Transverse colon (tissue), 4 donors: Measurements from ENCODE around the gene OR52A1. TPM values are rescaled to one million over a fixed set of nuclear protein-coding genes. Genes with fewer than 3 reads are reported as not detected.
"Not testable (repeated sequence)": the region's sequence is repeated elsewhere in the genome, so short reads cannot be mapped to it uniquely, and the experiment has no call there.

ENCODE experiments used
- DNase-seq: peaks from one replicate; pipeline ENCODE4 v3.0.0-alpha.2; 2019
- H3K27ac ChIP-seq, 4 donors: fragments of 200-600 bp; sonication (generic); 2 replicates each; pipeline ENCODE4 v1.5.1; 2016 to 2018; ENCODE audit warnings: inconsistent platforms in 4 of 4
- H3K27me3 ChIP-seq: fragments of 200-600 bp; sonication (generic); 2 replicates; pipeline ENCODE4 v1.5.1; 2017; ENCODE audit warnings: inconsistent platforms
- H3K36me3 ChIP-seq, 4 donors: fragments of 200-600 bp; sonication (generic); 2 replicates each; pipeline ENCODE4 v1.5.1; 2017 to 2019; ENCODE audit warnings: inconsistent platforms in 4 of 4
- H3K4me1 ChIP-seq, 4 donors: fragments of 200-600 bp; sonication (generic); 2 replicates each; pipeline ENCODE4 v1.5.1; 2017 to 2020; ENCODE audit warnings: inconsistent platforms in 4 of 4
- H3K4me3 ChIP-seq, 4 donors: fragments of 200-600 bp; sonication (generic); 1 replicate in 1 of 4; 2 replicates in 3 of 4; pipeline versions ENCODE4 v1.5.1 to v1.6.1; 2017 to 2019; ENCODE audit warnings: inconsistent platforms in 4 of 4
- H3K9me3 ChIP-seq, 2 donors: fragments of 200-600 bp; sonication (generic); 2 replicates each; pipeline ENCODE4 v1.5.1; 2017 to 2019; ENCODE audit warnings: inconsistent platforms in 2 of 2
- EP300 ChIP-seq: sonication (generic); formaldehyde crosslinking; IDR thresholded peaks from one replicate; pipeline ENCODE4 v1.6.1; 2017; ENCODE audit warnings: antibody characterized with exemption, low read depth
- POLR2A ChIP-seq: fragments of 450-650 bp; IDR thresholded peaks from one replicate; pipeline ENCODE4 v1.6.1; 2016; ENCODE audit warnings: antibody characterized with exemption, mild to moderate bottlenecking, moderate library complexity
- POLR2AphosphoS5 ChIP-seq, 3 donors: sonication (generic); formaldehyde crosslinking; IDR thresholded peaks; one replicate each; pipeline ENCODE4 v1.6.1; 2016; ENCODE audit warnings: antibody characterized with exemption in 3 of 3
- WGBS, 2 donors: methylation state at CpG; one replicate each; pipeline ENCODE4 v1.1.5; 2018; ENCODE audit warnings: low coverage in 1 of 2; 5-methylcytosine and 5-hydroxymethylcytosine counted together
- in situ Hi-C, 4 donors: fragments of 200-750 bp; cut with MboI; loops; one replicate each; pipeline versions ENCODE4 v1.15.0 to v1.15.1; 2017; ENCODE audit warnings: low sequenced_read_pairs in 3 of 4, low pct_ligation_motif_present in 1 of 4, low pct_unique_long_range_greater_than_20kb in 1 of 4
- intact Hi-C: fragments of 100-400 bp; cut with DNase I; formaldehyde crosslinking; loops from one replicate; pipeline ENCODE4 v1.15.1; 2023; ENCODE audit warnings: low total_unique reads
- total RNA-seq, 4 donors: library from RNA; depleted of rRNA; stranded (reverse); fragments of >200 nt; gene quantifications; one replicate each; pipeline ENCODE4 v1.1.0, GENCODE V29; 2016
- TF ChIP-seq, protein P1 (sequence below), 5 experiments: fragments of 200-600 bp in 3 of 5; fragments of 450-650 bp in 2 of 5; sonication (generic) in 3 of 5; IDR thresholded peaks; 1 replicate in 2 of 5; 2 replicates in 3 of 5; pipeline ENCODE4 v1.5.1; 2016 to 2017; ENCODE audit warnings: antibody characterized with exemption in 5 of 5, inconsistent platforms in 3 of 5, mild to moderate bottlenecking in 2 of 5, moderate library complexity in 1 of 5

The OR52A1 gene
- total RNA-seq, 4 donors from 2014 or later = not detected

DNA sequence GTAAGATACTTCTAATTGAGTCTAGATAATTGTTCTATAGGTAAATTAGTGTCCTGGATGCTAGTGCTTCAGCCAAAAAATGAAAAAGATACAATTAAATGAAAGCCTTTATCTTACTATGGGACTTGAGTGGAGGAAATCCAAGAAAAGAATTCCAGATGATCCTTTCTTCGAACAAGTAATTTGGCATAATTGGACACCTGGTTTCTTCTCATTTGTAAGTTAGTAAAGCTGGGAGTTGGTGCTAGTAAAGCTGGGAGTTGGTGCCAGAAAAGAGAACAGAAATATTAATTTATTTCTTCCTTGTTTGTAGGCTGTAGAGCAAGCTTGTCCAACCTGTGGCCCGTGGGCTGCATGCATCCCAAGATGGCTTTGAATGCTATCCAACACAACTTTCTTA is 33.6 kb upstream of the OR52A1 start:
- TF ChIP-seq EP300 (no peak), POLR2AphosphoS5 (IDR thresholded peaks at IDR 0.05) (no peak), POLR2A (no peak)
- TF ChIP-seq, protein P1, sequence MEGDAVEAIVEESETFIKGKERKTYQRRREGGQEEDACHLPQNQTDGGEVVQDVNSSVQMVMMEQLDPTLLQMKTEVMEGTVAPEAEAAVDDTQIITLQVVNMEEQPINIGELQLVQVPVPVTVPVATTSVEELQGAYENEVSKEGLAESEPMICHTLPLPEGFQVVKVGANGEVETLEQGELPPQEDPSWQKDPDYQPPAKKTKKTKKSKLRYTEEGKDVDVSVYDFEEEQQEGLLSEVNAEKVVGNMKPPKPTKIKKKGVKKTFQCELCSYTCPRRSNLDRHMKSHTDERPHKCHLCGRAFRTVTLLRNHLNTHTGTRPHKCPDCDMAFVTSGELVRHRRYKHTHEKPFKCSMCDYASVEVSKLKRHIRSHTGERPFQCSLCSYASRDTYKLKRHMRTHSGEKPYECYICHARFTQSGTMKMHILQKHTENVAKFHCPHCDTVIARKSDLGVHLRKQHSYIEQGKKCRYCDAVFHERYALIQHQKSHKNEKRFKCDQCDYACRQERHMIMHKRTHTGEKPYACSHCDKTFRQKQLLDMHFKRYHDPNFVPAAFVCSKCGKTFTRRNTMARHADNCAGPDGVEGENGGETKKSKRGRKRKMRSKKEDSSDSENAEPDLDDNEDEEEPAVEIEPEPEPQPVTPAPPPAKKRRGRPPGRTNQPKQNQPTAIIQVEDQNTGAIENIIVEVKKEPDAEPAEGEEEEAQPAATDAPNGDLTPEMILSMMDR (IDR thresholded peaks at IDR 0.05) = no peak
- in situ Hi-C loops = no loop called here

DNA sequence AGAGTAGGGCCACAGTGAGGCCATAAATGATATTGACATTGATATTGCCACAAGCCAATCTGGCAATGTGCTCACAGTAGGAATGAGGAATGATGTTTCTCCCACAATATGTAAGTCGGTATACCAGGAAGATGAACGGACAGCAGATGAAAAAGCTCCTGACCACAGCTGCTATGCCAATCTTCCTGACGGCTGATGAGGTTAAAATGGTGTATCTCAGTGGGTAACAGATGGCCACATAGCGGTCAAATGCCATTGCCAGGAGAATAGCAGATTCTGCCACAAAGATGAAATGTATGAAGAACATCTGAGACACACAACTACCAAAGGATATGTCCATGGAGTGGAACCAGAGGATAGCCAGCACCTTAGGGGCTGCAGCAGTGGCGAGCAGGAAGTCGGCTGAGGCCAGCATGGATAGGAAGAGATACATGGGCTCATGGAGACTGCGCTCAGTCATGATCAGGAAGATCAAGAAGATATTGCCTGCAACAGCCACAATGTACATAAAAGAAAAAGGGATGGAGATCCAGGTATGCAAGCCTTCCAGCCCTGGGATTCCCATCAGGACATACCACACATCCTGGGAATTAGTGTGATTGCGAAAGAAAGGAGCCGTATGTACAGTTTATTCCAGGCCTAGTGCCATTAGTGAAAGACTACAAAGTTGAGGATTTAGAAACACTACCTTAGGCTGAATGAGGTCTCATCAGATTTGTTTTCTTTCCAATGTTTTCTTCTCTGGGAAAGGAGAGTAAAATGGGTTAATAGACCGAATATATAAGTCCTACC is 23.7 kb upstream of the OR52A1 start:
- Histone ChIP-seq H3K27ac (no peak overlapping the region), H3K4me1 (no peaks in the 10 kb centered on the region), H3K27me3 (no peaks in the 10 kb centered on the region), H3K4me3 (no peak overlapping the region), H3K9me3 (peaks cover 0 to 3% of the 10 kb centered on the region in 2 donors), H3K36me3 (no peaks in the 10 kb centered on the region)
- 83 to 88% methylated on average over 6 to 10 of the region's 10 CpGs for WGBS, 2 donors
- intact Hi-C loops = no loop called here
- in situ Hi-C loops = no loop called here
- no peak for DNase-seq
- no peak for TF ChIP-seq EP300
- TF ChIP-seq, protein P1 (IDR thresholded peaks at IDR 0.05) = no peak
- no peak for TF ChIP-seq POLR2AphosphoS5 (IDR thresholded peaks at IDR 0.05)
- no peak for TF ChIP-seq POLR2A

More for the DNA sequence above, 33.6 kb upstream of the OR52A1 start:
- H3K27ac ChIP-seq = no peak overlapping the region
- no peaks in the 10 kb centered on the region for H3K9me3 ChIP-seq
- 85 to 96% methylated on average over 2 of the region's 2 CpGs for WGBS, 2 donors
- H3K4me3 ChIP-seq = no peak overlapping the region
- no peaks in the 10 kb centered on the region for H3K36me3 ChIP-seq
- no peaks in the 10 kb centered on the region for H3K4me1 ChIP-seq
- H3K27me3 ChIP-seq = no peaks in the 10 kb centered on the region
- intact Hi-C loops = no loop called here
- no peak for DNase-seq

DNA sequence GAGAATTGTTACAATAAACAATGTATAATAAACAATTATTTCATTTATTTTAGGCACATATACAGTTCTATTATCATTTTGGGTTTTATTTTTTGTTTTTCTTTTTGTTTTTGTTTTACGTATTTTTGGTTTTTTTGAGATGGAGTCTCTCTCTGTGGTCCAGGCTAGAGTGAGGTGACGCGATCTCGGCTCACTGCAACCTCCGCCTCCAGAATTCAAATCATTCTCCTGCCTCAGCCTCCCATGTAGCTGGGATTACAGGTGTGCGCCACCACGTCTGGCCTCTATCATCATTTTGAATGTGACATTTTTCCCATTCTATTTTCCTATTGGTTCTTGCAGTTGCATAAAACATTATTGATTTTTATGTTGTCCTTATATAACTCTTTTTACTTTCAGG is 20.4 kb upstream of the OR52A1 start:
- Histone ChIP-seq H3K4me3 (no peak overlapping the region), H3K36me3 (no peaks in the 10 kb centered on the region), H3K27me3 (no peaks in the 10 kb centered on the region), H3K9me3 (peaks cover 0 to 3% of the 10 kb centered on the region in 2 donors), H3K27ac (no peak overlapping the region), H3K4me1 (no peaks in the 10 kb centered on the region)
- intact Hi-C loops (no loop called here), in situ Hi-C loops (no loop called here)
- 91 to 94% methylated on average over 7 of the region's 7 CpGs for WGBS, 2 donors
- DNase-seq = no peak
- TF ChIP-seq EP300 (no peak), POLR2A (no peak), POLR2AphosphoS5 (IDR thresholded peaks at IDR 0.05) (no peak)
- TF ChIP-seq, protein P1 (IDR thresholded peaks at IDR 0.05) = no peak

DNA sequence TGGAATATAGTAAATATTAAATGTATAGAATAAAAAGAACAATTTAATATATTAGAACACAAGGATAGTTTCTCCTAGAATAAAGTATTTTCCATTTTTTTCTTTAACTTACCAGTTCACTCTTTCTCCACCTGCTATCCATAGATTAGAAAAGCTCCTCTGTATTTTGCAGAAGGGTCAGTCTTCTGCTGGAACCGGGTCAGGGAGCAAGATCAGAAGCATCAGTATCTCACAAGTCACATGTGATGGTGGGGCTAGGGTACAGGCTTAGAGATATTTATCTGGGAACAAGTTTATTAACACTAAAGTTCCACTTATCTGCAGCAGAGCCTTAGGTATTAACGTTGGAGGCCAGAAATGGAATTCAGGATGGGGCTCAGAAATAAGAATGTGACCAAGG is 17.3 kb upstream of the OR52A1 start:
- in situ Hi-C loops (no loop called here), intact Hi-C loops (no loop called here)
- Histone ChIP-seq H3K9me3 (peaks cover 0 to 3% of the 10 kb centered on the region in 2 donors), H3K4me1 (no peaks in the 10 kb centered on the region), H3K4me3 (no peak overlapping the region), H3K27ac (no peak overlapping the region), H3K36me3 (no peaks in the 10 kb centered on the region), H3K27me3 (no peaks in the 10 kb centered on the region)
- 55 to 64% methylated on average over 2 of the region's 2 CpGs for WGBS, 2 donors
- no peak for DNase-seq
- no peak for TF ChIP-seq EP300
- TF ChIP-seq, protein P1 (IDR thresholded peaks at IDR 0.05) = no peak

DNA sequence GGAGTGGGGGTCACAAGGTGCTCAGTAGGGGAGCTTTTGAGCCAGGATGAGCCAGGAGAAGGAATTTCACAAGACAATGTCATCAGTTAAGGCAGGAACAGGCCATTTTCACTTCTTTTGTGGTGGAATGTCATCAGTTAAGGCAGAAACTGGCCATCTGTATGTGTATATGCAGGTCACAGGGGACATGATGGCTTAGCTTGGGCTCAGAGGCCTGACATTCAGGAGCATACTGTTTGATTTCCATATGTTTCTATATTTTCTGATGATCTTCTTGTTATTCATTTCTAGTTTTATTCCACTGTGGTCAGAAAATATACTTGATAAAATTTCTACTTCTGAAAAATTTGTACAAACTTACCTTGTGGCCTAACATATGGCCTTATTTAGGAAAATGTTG is 11.3 kb upstream of the OR52A1 start:
- H3K4me1 ChIP-seq, H3K27ac ChIP-seq, H3K36me3 ChIP-seq, H3K27me3 ChIP-seq, H3K4me3 ChIP-seq, H3K9me3 ChIP-seq, in situ Hi-C loops, DNase-seq, intact Hi-C loops: not testable (repeated sequence)

DNA sequence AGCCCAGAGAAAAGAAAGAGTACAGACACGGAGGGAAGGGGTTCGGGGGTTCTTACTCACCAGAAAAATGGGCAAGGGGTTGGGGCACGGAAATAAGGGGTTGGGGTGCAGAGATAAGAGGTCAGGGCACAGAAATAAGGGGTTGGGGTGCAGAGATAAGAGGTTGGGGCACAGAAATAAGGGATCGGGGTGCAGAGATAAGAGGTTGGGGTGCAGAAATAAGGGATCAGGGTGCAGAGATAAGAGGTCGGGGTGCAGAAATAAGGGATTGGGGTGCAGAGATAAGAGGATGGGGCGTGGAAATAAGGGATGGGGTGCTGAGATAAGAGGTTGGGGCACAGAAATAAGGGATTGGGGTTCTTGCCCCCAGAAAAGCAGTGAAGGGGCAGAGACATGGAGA is 10.2 kb upstream of the OR52A1 start:
- H3K9me3 ChIP-seq, H3K27me3 ChIP-seq, H3K4me1 ChIP-seq, DNase-seq, intact Hi-C loops, in situ Hi-C loops, H3K36me3 ChIP-seq, H3K4me3 ChIP-seq, H3K27ac ChIP-seq: not testable (repeated sequence)
- WGBS, 2 donors = 64 to 69% methylated on average over 3 to 6 of the region's 6 CpGs

DNA sequence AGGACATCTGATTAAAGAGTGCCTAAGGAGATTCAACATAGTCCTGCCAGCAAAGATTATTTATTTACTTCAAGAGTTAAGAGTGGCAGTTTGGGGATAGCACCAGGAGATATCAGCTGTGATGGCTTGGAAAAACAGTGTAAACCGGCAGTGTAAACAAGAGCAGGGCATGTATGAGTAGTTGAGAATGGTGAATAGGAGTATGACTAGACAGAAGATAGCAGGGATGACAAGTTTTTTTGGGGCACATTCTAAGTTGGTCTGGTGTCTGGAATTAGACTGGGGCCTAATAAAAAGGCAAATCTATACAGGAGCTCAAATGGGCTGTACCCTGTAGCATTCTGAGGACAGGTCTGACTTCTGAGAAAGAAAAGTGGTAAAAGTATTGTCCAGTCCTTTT is 6.5 kb upstream of the OR52A1 start:
- H3K27ac ChIP-seq, H3K4me3 ChIP-seq, H3K36me3 ChIP-seq, DNase-seq, H3K9me3 ChIP-seq, H3K4me1 ChIP-seq, intact Hi-C loops, in situ Hi-C loops, H3K27me3 ChIP-seq: not testable (repeated sequence)
- 76 to 100% methylated on average over 1 of the region's 1 CpG for WGBS, 2 donors
